ENCODE data around the gene SLC1A5.
"Not testable (repeated sequence)": the region's sequence is repeated elsewhere in the genome, so short reads cannot be mapped to it uniquely, and the experiment has no call there.

Gene SLC1A5

GRCh38 chr19:46766569-46767317, 21.7 kb downstream of the SLC1A5 start:
- Histone ChIP-seq H3K4me3 (ENCODE audit: low read depth, low read length) (no peak overlapping the region), H3K36me3 (ENCODE audit: control insufficient read depth, insufficient read depth, low read length) (no peaks in the 10 kb centered on the region), H3K9ac (ENCODE audit: low read length) (no peak overlapping the region), H3K27ac (ENCODE audit: low read depth, low read length) (no peak overlapping the region), H3K4me1 (ENCODE audit: control insufficient read depth, insufficient read depth, low read length) (no peaks in the 10 kb centered on the region), H3K27me3 (ENCODE audit: control insufficient read depth, insufficient read depth, low read length) (no peaks in the 10 kb centered on the region), H3K9me3 (ENCODE audit: control insufficient read depth, insufficient read depth, low read depth, low read length) (no peaks in the 10 kb centered on the region)

- Histone ChIP-seq H3K27ac (ENCODE audit: low read depth, low read length) (no peak overlapping the region), H3K27me3 (ENCODE audit: control insufficient read depth, insufficient read depth, low read length) (no peaks in the 10 kb centered on the region), H3K36me3 (ENCODE audit: control insufficient read depth, insufficient read depth, low read length) (no peaks in the 10 kb centered on the region), H3K4me3 (ENCODE audit: low read depth, low read length) (no peak overlapping the region), H3K4me1 (ENCODE audit: control insufficient read depth, insufficient read depth, low read length) (no peaks in the 10 kb centered on the region), H3K9ac (ENCODE audit: low read length) (no peak overlapping the region), H3K9me3 (ENCODE audit: control insufficient read depth, insufficient read depth, low read depth, low read length) (no peaks in the 10 kb centered on the region)
These were observed 23.5 kb downstream of the SLC1A5 start for GRCh38 chr19:46764817-46765291.

DNA sequence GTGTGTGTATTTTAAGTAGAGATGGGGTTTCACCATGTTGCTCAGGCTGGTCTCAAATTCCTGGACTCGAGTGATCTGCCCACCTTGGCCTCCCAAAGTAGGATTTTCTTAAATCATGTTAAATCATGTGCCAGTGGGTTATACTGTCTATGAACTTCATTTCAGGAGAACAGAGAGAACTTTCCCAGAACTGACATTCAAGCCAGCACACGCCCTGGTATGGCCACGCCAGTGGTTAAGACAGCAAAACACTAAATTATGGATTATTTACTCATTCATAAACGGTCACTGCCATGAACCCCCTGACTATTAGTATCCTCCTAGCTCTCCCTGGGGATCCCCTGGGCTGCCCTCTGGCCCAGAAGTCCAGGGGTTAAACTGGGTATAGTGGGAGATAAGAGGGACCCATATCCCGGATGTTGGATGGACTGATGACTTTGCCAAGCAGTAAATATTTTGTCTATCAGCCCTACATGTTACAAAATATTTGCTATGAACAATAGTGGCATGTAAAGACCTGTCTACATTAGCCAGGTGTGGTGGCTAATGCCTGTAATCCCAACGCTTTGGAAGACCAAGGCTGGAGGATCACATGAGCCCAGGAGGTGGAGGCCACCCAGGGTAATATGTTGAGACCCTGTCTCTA, 26.0 kb downstream of the SLC1A5 start:
- H3K27ac ChIP-seq (ENCODE audit: low read depth, low read length) = no peak overlapping the region
- H3K4me1 ChIP-seq (ENCODE audit: control insufficient read depth, insufficient read depth, low read length) = no peaks in the 10 kb centered on the region
- no peaks in the 10 kb centered on the region for H3K9me3 ChIP-seq (ENCODE audit: control insufficient read depth, insufficient read depth, low read depth, low read length)
- no peak overlapping the region for H3K9ac ChIP-seq (ENCODE audit: low read length)
- no peaks in the 10 kb centered on the region for H3K27me3 ChIP-seq (ENCODE audit: control insufficient read depth, insufficient read depth, low read length)
- H3K4me3 ChIP-seq (ENCODE audit: low read depth, low read length) = no peak overlapping the region
- peaks cover 5% of the 10 kb centered on the region for H3K36me3 ChIP-seq (ENCODE audit: control insufficient read depth, insufficient read depth, low read length)

- H3K27me3 ChIP-seq (ENCODE audit: control insufficient read depth, insufficient read depth, low read length) = no peaks in the 10 kb centered on the region
- no peaks in the 10 kb centered on the region for H3K9me3 ChIP-seq (ENCODE audit: control insufficient read depth, insufficient read depth, low read depth, low read length)
- H3K4me1 ChIP-seq (ENCODE audit: control insufficient read depth, insufficient read depth, low read length) = no peaks in the 10 kb centered on the region
- no peak overlapping the region for H3K27ac ChIP-seq (ENCODE audit: low read depth, low read length)
- no peak overlapping the region for H3K4me3 ChIP-seq (ENCODE audit: low read depth, low read length)
- no peak overlapping the region for H3K9ac ChIP-seq (ENCODE audit: low read length)
- H3K36me3 ChIP-seq (ENCODE audit: control insufficient read depth, insufficient read depth, low read length) = peaks cover 8% of the 10 kb centered on the region
These were observed 27.0 kb downstream of the SLC1A5 start for GRCh38 chr19:46761418-46761831.

- H3K27me3 ChIP-seq (ENCODE audit: control insufficient read depth, insufficient read depth, low read length); H3K9ac ChIP-seq (ENCODE audit: low read length); H3K4me3 ChIP-seq (ENCODE audit: low read depth, low read length); H3K4me1 ChIP-seq (ENCODE audit: control insufficient read depth, insufficient read depth, low read length); H3K9me3 ChIP-seq (ENCODE audit: control insufficient read depth, insufficient read depth, low read depth, low read length); H3K27ac ChIP-seq (ENCODE audit: low read depth, low read length): not testable (repeated sequence)
- peaks cover 11% of the 10 kb centered on the region for H3K36me3 ChIP-seq (ENCODE audit: control insufficient read depth, insufficient read depth, low read length)
These were observed 27.5 kb downstream of the SLC1A5 start for GRCh38 chr19:46760897-46761296.

DNA sequence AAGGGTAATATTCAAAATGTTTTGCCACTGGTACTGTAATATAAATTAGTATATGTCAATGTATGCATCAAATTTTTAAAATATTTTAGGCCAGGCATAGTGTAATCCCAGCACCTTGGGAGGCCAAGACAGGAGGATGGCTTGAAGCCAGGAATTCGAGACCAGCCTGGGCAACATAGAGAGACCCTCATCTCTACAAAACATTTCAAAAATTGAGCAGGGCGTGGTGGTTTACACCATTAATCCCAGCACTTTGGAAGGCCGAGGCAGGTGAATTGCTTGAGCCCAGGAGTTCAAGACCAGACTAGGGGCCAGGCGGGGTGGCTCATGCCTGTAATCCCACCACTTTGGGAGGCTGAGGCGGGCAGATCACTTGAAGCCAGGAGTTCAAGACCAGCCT, 28.0 kb downstream of the SLC1A5 start:
- H3K27me3 ChIP-seq (ENCODE audit: control insufficient read depth, insufficient read depth, low read length) = no peaks in the 10 kb centered on the region
- no peaks in the 10 kb centered on the region for H3K4me1 ChIP-seq (ENCODE audit: control insufficient read depth, insufficient read depth, low read length)
- H3K9ac ChIP-seq (ENCODE audit: low read length) = no peak overlapping the region
- H3K36me3 ChIP-seq (ENCODE audit: control insufficient read depth, insufficient read depth, low read length) = peaks cover 11% of the 10 kb centered on the region
- H3K9me3 ChIP-seq (ENCODE audit: control insufficient read depth, insufficient read depth, low read depth, low read length) = no peaks in the 10 kb centered on the region
- no peak overlapping the region for H3K4me3 ChIP-seq (ENCODE audit: low read depth, low read length)
- H3K27ac ChIP-seq (ENCODE audit: low read depth, low read length) = no peak overlapping the region

GRCh38 chr19:46759817-46760333, 28.5 kb downstream of the SLC1A5 start:
- Histone ChIP-seq H3K4me1 (ENCODE audit: control insufficient read depth, insufficient read depth, low read length) (no peaks in the 10 kb centered on the region), H3K27me3 (ENCODE audit: control insufficient read depth, insufficient read depth, low read length) (no peaks in the 10 kb centered on the region), H3K9me3 (ENCODE audit: control insufficient read depth, insufficient read depth, low read depth, low read length) (no peaks in the 10 kb centered on the region), H3K9ac (ENCODE audit: low read length) (no peak overlapping the region), H3K27ac (ENCODE audit: low read depth, low read length) (no peak overlapping the region), H3K4me3 (ENCODE audit: low read depth, low read length) (no peak overlapping the region), H3K36me3 (ENCODE audit: control insufficient read depth, insufficient read depth, low read length) (peaks cover 11% of the 10 kb centered on the region)

GRCh38 chr19:46759206-46759605, 29.2 kb downstream of the SLC1A5 start:
- Histone ChIP-seq H3K4me1 (ENCODE audit: control insufficient read depth, insufficient read depth, low read length) (no peaks in the 10 kb centered on the region), H3K9ac (ENCODE audit: low read length) (no peak overlapping the region), H3K9me3 (ENCODE audit: control insufficient read depth, insufficient read depth, low read depth, low read length) (no peaks in the 10 kb centered on the region), H3K27ac (ENCODE audit: low read depth, low read length) (no peak overlapping the region), H3K27me3 (ENCODE audit: control insufficient read depth, insufficient read depth, low read length) (no peaks in the 10 kb centered on the region), H3K36me3 (ENCODE audit: control insufficient read depth, insufficient read depth, low read length) (peaks cover 11% of the 10 kb centered on the region), H3K4me3 (ENCODE audit: low read depth, low read length) (no peak overlapping the region)

- H3K27me3 ChIP-seq (ENCODE audit: control insufficient read depth, insufficient read depth, low read length) = no peaks in the 10 kb centered on the region
- no peaks in the 10 kb centered on the region for H3K9me3 ChIP-seq (ENCODE audit: control insufficient read depth, insufficient read depth, low read depth, low read length)
- no peak overlapping the region for H3K4me3 ChIP-seq (ENCODE audit: low read depth, low read length)
- H3K36me3 ChIP-seq (ENCODE audit: control insufficient read depth, insufficient read depth, low read length) = peaks cover 22% of the 10 kb centered on the region
- H3K9ac ChIP-seq (ENCODE audit: low read length) = no peak overlapping the region
- no peaks in the 10 kb centered on the region for H3K4me1 ChIP-seq (ENCODE audit: control insufficient read depth, insufficient read depth, low read length)
- no peak overlapping the region for H3K27ac ChIP-seq (ENCODE audit: low read depth, low read length)
These were observed 31.9 kb downstream of the SLC1A5 start for GRCh38 chr19:46756544-46756888.

GRCh38 chr19:46755853-46756543, 32.4 kb downstream of the SLC1A5 start:
- Histone ChIP-seq H3K4me3 (ENCODE audit: low read depth, low read length) (no peak overlapping the region), H3K27me3 (ENCODE audit: control insufficient read depth, insufficient read depth, low read length) (no peaks in the 10 kb centered on the region), H3K9ac (ENCODE audit: low read length) (no peak overlapping the region), H3K4me1 (ENCODE audit: control insufficient read depth, insufficient read depth, low read length) (no peaks in the 10 kb centered on the region), H3K27ac (ENCODE audit: low read depth, low read length) (no peak overlapping the region), H3K9me3 (ENCODE audit: control insufficient read depth, insufficient read depth, low read depth, low read length) (no peaks in the 10 kb centered on the region), H3K36me3 (ENCODE audit: control insufficient read depth, insufficient read depth, low read length) (peaks cover 24% of the 10 kb centered on the region)

Measured in HUES6 (cell line).